ENCODE data around the gene RAPGEF4. TPM values are rescaled to one million over a fixed set of nuclear protein-coding genes. Genes with fewer than 3 reads are reported as not detected.
A peak's percentile ranks its signal among the peaks of the same experiment; 100 is the strongest.
"Not testable (repeated sequence)": the region's sequence is repeated elsewhere in the genome, so short reads cannot be mapped to it uniquely, and the experiment has no call there.

The RAPGEF4 gene
- total and polyA plus RNA-seq, 4 donors, result 6.4 to 33.5 (median 8.6) TPM

DNA sequence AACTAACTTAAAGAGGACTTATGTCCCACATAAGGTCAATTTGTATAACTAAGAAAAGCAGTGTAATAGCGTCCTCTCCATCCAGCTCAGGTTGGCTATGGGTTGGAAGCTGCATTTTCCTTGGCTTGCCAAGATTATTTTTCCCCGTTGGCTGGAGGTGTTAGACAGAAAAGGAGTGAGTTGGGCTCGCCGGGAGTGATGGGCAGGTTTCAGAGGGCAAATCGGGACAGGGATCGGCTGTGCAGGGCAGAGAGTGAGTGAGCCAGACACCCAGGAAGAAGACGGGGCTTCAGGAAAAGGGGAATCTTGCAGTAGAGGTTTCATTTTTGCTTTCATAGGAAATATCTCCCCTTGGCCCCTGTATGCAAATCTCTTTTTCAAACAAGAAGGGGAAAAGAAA lies 298.5 kb downstream of the RAPGEF4 start:
- WGBS, 2 donors, result 77 to 80% methylated on average over 7 of the region's 7 CpGs
- DNase-seq (no peak), ATAC-seq (ENCODE audit: insufficient read depth, low FRiP score) (no peak)
- Histone ChIP-seq H3K36me3 (ENCODE audit: control insufficient read depth in 4 of 4, insufficient read depth in 4 of 4, low read length in 4 of 4) (peaks cover 0 to 2% (median 0%) of the 10 kb centered on the region in 4 donors), H3K9me3 (ENCODE audit: control insufficient read depth in 4 of 4, insufficient read depth in 3 of 4, low read length in 3 of 4) (no peaks in the 10 kb centered on the region), H3K4me3 (no peak overlapping the region), H3K9ac (ENCODE audit: insufficient read depth in 1 of 2, low read length in 2 of 2) (no peak overlapping the region), H3K4me1 (ENCODE audit: control insufficient read depth in 5 of 5, insufficient read depth in 5 of 5, low read length in 5 of 5) (peaks cover 0 to 16% (median 9%) of the 10 kb centered on the region in 5 donors), H3K27me3 (ENCODE audit: control insufficient read depth in 3 of 3, insufficient read depth in 3 of 3, low read length in 2 of 3) (no peaks in the 10 kb centered on the region), H3K27ac (ENCODE audit: low read depth in 1 of 2, low read length in 1 of 2) (peak overlapping the region in 1 of 2 donors; percentile 17)
- TF ChIP-seq, protein P1, sequence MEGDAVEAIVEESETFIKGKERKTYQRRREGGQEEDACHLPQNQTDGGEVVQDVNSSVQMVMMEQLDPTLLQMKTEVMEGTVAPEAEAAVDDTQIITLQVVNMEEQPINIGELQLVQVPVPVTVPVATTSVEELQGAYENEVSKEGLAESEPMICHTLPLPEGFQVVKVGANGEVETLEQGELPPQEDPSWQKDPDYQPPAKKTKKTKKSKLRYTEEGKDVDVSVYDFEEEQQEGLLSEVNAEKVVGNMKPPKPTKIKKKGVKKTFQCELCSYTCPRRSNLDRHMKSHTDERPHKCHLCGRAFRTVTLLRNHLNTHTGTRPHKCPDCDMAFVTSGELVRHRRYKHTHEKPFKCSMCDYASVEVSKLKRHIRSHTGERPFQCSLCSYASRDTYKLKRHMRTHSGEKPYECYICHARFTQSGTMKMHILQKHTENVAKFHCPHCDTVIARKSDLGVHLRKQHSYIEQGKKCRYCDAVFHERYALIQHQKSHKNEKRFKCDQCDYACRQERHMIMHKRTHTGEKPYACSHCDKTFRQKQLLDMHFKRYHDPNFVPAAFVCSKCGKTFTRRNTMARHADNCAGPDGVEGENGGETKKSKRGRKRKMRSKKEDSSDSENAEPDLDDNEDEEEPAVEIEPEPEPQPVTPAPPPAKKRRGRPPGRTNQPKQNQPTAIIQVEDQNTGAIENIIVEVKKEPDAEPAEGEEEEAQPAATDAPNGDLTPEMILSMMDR (IDR thresholded peaks at IDR 0.05; ENCODE audit: control extremely low read depth, extremely low read depth), result no peak

DNA sequence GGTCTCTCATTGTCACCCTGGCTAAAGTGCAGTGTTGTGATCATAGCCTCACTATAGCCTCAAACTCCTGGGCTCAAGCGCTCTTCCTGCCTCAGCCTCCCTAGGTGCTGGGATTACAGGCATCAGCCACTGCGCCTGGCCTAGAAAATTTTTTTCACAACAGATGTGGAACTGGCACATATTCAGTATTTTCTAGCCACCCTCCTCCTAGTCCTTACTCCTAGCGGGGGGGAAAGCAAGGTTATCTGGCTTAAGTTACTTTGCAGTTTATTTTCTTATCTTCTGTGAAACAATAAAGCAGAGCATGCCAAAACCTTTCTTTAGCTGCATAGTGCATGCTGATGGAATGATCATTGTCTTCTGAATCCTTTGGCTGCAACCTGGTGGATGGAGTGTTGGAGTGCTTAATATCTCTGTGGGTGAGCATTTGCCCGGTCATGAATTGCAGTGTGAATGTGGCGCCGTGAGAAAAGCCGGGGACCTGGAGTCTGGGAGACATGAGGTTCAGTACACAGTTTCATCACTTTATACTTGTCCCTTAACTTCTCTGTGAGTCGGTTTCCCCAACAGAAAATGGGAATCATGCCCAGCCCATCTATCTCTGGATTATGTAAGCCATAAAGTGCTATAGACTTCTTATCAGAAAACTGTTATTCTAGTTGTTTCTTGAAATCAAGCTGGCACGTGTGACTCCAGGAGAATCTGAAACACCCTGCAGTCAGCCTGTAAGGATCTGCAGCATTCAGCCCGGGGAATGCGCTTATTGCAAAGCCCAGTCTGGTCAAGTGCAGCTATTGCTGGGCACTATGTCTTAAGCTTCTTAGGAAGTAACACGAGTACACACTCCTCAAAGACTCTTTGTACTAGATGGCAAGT lies 301.8 kb downstream of the RAPGEF4 start:
- WGBS, 2 donors, result 62 to 79% methylated on average over 12 of the region's 12 CpGs
- TF ChIP-seq, protein P1 (IDR thresholded peaks at IDR 0.05; ENCODE audit: control extremely low read depth, extremely low read depth), result no peak
- H3K27ac ChIP-seq (ENCODE audit: low read depth in 1 of 2, low read length in 1 of 2), result peak overlapping the region in 1 of 2 donors; percentile 84

DNA sequence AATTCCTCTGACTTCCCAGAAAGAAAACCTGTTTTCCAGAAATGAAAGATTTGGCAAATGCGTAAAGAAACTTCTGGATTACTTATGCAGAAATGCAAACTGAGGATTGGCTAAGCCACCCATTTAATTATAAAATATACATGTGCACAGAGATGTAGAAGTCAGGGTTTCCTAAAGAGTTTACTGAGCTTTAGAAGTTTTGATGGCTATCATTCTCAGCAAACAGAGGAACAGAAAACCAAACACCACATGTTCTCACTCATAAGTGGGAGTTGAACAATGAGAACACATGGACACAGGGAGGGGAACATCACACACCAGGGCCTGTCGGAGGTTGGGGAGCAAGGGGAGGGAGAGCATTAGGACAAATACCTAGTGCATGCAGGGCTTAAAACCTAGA lies 302.6 kb downstream of the RAPGEF4 start:
- not testable (repeated sequence) for DNase-seq; H3K9me3 ChIP-seq (ENCODE audit: control insufficient read depth in 4 of 4, insufficient read depth in 3 of 4, low read length in 3 of 4); H3K27me3 ChIP-seq (ENCODE audit: control insufficient read depth in 3 of 3, insufficient read depth in 3 of 3, low read length in 2 of 3); ATAC-seq (ENCODE audit: insufficient read depth, low FRiP score); H3K4me3 ChIP-seq; H3K36me3 ChIP-seq (ENCODE audit: control insufficient read depth in 4 of 4, insufficient read depth in 4 of 4, low read length in 4 of 4); H3K9ac ChIP-seq (ENCODE audit: insufficient read depth in 1 of 2, low read length in 2 of 2)
- Histone ChIP-seq H3K27ac (ENCODE audit: low read depth in 1 of 2, low read length in 1 of 2) (peak overlapping the region in 1 of 2 donors; percentile 4), H3K4me1 (ENCODE audit: control insufficient read depth in 5 of 5, insufficient read depth in 5 of 5, low read length in 5 of 5) (peaks cover 0 to 16% (median 9%) of the 10 kb centered on the region in 5 donors)
- WGBS, 2 donors, result 66 to 82% methylated on average over 2 of the region's 2 CpGs

More for the DNA sequence above, 301.8 kb downstream of the RAPGEF4 start:
- Histone ChIP-seq H3K4me3 (no peak overlapping the region), H3K27me3 (ENCODE audit: control insufficient read depth in 3 of 3, insufficient read depth in 3 of 3, low read length in 2 of 3) (no peaks in the 10 kb centered on the region), H3K36me3 (ENCODE audit: control insufficient read depth in 4 of 4, insufficient read depth in 4 of 4, low read length in 4 of 4) (no peaks in the 10 kb centered on the region), H3K9me3 (ENCODE audit: control insufficient read depth in 4 of 4, insufficient read depth in 3 of 4, low read length in 3 of 4) (no peaks in the 10 kb centered on the region), H3K9ac (ENCODE audit: insufficient read depth in 1 of 2, low read length in 2 of 2) (no peak overlapping the region), H3K4me1 (ENCODE audit: control insufficient read depth in 5 of 5, insufficient read depth in 5 of 5, low read length in 5 of 5) (peaks cover 0 to 16% (median 9%) of the 10 kb centered on the region in 5 donors)
- DNase-seq (peak; percentile 29 to 62 (median 61)), ATAC-seq (ENCODE audit: insufficient read depth, low FRiP score) (no peak)

DNA sequence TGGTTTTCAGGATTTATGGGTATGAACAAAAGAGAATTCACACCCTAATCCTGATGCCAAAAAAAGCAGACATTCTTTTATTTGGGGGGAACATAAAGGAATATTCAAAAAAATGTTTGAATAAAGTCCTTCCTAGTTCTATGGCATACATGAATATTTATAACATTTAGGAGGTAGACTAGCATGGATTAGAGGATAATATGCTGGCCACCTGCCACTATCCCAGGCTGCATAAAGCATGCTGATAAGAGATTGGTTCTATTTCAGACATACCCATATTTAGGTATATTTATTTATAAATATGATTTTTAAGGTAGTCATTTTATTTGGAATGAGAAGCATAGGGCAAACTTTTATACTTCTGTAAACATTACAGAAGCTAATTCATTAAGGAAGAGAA lies 305.1 kb downstream of the RAPGEF4 start:
- TF ChIP-seq, protein P1 (IDR thresholded peaks at IDR 0.05; ENCODE audit: control extremely low read depth, extremely low read depth), result no peak
- ATAC-seq (ENCODE audit: insufficient read depth, low FRiP score) (no peak), DNase-seq (no peak)

More for the DNA sequence above, 305.1 kb downstream of the RAPGEF4 start:
- peaks cover 0 to 34% (median 9%) of the 10 kb centered on the region in 5 donors for H3K4me1 ChIP-seq (ENCODE audit: control insufficient read depth in 5 of 5, insufficient read depth in 5 of 5, low read length in 5 of 5)
- no peak overlapping the region for H3K4me3 ChIP-seq
- no peak overlapping the region for H3K27ac ChIP-seq (ENCODE audit: low read depth in 1 of 2, low read length in 1 of 2)
- no peaks in the 10 kb centered on the region for H3K9me3 ChIP-seq (ENCODE audit: control insufficient read depth in 4 of 4, insufficient read depth in 3 of 4, low read length in 3 of 4)
- no peaks in the 10 kb centered on the region for H3K36me3 ChIP-seq (ENCODE audit: control insufficient read depth in 4 of 4, insufficient read depth in 4 of 4, low read length in 4 of 4)
- H3K27me3 ChIP-seq (ENCODE audit: control insufficient read depth in 3 of 3, insufficient read depth in 3 of 3, low read length in 2 of 3), result no peaks in the 10 kb centered on the region
- H3K9ac ChIP-seq (ENCODE audit: insufficient read depth in 1 of 2, low read length in 2 of 2), result no peak overlapping the region
